ENCODE data around the gene CDC23. TPM values are rescaled to one million over a fixed set of nuclear protein-coding genes. Genes with fewer than 3 reads are reported as not detected.
A peak's percentile ranks its signal among the peaks of the same experiment; 100 is the strongest.

CDC23 gene
- total and polyA plus RNA-seq, 2 of the 8 experiments (the other 6 are each of a cell fraction or from before 2014, with no cell fraction given): 32.6 to 45.7 TPM

GRCh38 chr5:138213161-138214029 lies at the start of gene CDC23 (continued):
- no peak for TF ChIP-seq CHD7 (IDR thresholded peaks at IDR 0.05; ENCODE audit: insufficient replicate concordance, low read length)
- no peak for TF ChIP-seq RAD21 (IDR thresholded peaks at IDR 0.05 in 1 of 2, conservative IDR thresholded peaks at IDR 0.05 in 1 of 2; ENCODE audit: low read depth in 2 of 2, low read length in 2 of 2)
- no peak for TF ChIP-seq POU5F1 (IDR thresholded peaks at IDR 0.05; ENCODE audit: low read depth, low read length)
- TF ChIP-seq JUN (IDR thresholded peaks at IDR 0.05; ENCODE audit: low read depth, low read length): no peak
- no peak for TF ChIP-seq GABPA (IDR thresholded peaks at IDR 0.05; ENCODE audit: borderline replicate concordance, insufficient read depth, low read length)
- TF ChIP-seq MAFK (IDR thresholded peaks at IDR 0.05; ENCODE audit: low read depth, low read length): no peak
- peak; percentile 92 for TF ChIP-seq TAF1 (IDR thresholded peaks at IDR 0.05; ENCODE audit: low read depth, low read length)
